Glomerular visceral epithelial cell (primary cell): ENCODE measurements around the gene CELSR1.

Experiments used
- DNase-seq: peaks from one replicate; pipeline ENCODE4 v3.0.0-alpha.2; 2016; ENCODE audit errors: extremely low spot score

CELSR1 gene

GRCh38 chr22:46458525-46458924 is 78.9 kb downstream of the CELSR1 start:
- DNase-seq, result no peak

GRCh38 chr22:46457502-46458488 is 79.6 kb downstream of the CELSR1 start:
- peak; percentile 90 for DNase-seq

- no peak for DNase-seq
These were observed 80.6 kb downstream of the CELSR1 start for GRCh38 chr22:46456818-46457163.

DNA sequence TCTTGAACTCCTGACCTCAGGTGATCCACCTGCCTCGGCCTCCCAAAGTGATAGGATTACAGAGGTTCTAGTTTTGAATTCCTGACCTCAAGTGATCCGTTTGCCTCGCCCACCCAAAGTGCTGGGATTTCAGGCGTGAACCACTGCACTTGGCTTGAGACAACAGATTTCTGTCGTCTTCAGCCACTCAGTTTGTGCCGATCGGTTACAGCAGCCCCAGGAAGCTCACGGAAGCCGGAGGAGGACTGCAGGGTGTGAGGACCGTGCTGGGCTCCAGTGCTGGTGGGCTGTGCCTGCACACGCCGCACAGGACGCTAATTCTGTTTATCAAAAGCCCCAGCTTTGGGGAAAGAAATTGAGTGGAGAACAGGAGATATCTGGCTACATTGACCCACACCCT is 82.0 kb downstream of the CELSR1 start:
- DNase-seq, result no peak

DNA sequence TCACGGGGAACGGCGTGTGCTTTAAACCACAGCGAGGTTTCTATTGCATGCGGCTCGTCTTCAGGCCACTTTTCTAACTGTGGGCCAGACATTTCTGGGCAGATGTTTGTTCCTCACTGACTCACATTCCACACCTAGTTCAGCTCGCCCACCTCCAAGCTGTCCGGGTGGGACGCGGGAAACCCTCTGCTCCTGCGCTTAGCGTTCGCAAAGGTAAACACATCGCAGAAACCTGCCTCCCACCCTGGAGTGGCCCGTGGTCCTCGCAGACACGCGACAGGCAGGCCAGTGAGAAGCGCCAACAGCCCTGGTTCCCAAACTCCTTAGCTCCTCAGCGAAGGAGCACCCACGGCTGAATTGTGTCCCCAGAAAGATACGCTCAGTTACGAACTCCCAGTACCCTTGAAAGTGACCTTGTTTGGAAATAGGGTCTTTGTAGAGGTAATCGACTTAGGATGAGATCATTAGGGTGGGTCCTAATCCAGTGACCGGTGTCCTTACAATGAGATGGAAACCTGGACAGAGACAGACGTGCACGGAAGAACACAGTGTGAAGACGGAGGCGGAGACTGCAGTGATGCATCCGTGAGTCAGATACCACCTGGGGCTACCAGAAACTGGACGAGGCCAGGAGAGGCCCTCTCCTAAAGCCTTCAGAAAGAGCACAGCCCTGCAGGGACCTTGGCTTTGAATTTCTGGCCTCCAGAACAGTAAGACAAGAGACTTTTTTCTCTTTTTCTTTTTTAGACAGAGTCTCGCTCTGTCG is 82.7 kb downstream of the CELSR1 start:
- DNase-seq, result peak; percentile 50

DNA sequence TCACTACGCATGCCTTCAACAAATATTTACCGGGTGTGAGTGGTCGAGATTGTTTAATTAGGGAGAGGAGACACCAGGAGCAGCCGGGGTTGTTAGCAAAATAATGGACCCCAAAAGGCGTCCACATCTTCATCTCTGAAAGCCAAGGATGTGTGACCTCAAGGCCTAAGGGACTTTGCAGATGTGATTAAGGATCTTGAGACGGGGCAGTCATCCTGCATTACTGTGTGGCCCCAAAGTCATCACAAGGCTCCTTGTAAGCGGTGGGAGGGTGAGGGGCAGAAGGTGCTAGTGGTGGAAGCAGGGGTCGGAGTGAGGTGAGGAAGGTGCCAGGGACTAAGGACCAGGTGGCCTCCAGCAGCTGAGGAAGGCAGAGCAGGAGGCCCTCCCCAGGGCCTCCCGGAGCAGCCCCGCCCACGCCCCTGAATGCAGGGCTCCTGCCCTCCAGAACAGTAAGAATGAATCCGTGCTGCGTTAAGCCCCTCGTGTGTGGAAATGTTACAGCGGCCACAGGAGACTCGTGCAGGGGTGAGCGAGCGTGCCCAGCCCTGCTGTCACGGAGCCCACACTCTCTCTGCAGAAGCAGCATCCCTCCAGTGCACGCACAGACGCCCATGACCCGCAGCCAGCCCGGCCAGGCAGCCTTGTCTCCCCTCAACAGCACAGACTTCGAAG is 83.5 kb downstream of the CELSR1 start:
- DNase-seq, result no peak

DNA sequence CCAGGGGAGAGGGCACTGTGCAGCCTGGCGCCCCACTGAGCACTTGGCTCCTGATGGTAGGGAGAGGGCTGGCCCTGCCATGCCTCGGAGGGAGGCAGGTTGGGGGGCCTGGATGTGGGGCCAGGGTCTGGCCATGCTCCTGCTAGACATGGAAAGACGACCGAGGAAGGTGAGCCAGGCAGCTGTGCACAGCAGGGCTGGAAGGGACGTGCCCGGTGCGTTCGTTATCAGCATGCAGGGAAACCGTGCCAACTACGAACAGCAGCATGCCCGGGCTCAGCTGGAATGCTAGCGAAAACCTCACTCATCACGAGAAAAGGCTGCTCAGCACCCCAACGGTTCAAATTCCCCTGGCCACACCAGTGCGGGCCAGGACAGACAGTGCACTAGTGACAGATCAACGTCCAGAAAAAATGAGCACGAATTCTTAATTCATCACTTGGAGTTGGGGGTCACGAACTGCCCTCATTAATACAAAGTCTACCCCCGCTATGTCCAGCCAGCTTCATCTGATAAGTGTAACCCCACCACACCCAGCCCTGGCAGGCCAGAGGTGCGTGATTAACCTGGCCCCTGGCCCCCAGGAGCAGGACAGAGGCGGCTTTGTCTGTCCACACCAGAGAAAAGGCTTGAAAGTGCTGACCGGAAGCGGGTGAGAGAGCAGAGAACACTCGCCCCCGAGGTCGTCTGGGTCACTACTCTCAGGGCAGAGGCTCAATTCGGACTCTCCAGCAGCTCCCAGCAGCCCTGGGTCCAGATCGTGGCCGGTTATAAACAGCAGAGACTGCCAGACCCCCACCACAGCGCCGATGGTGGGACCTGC is 84.2 kb downstream of the CELSR1 start:
- no peak for DNase-seq

- no peak for DNase-seq
These were observed 85.0 kb downstream of the CELSR1 start for GRCh38 chr22:46452195-46453005.

GRCh38 chr22:46451741-46452140 is 85.7 kb downstream of the CELSR1 start:
- DNase-seq, result no peak

- no peak for DNase-seq
These were observed 86.4 kb downstream of the CELSR1 start for GRCh38 chr22:46450931-46451561.

- DNase-seq, result no peak
These were observed 87.3 kb downstream of the CELSR1 start for GRCh38 chr22:46449974-46450745.

DNA sequence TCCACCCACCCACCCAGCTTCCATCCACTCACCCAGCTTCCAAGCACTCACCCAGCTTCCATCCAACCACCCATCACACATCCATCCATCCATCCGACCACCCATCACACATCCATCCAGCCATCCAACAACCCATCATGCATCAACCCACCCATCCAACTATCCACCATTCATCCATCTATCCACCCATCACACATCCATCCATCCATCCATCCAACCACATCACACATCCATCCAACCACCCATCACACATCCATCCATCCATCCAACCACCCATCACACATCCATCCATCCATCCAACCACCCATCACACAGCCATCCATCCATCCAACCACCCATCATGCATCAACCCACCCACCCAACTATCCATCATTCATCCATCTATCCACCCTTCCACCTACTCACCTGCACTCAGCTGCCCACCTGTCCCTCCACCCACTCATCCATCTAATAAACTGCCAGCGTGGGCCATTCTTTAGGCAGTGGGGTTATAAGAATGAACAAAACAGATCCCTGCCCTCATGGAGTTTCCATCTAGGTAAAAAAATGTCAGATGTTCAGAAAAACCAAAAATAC is 88.2 kb downstream of the CELSR1 start:
- DNase-seq, result no peak

DNA sequence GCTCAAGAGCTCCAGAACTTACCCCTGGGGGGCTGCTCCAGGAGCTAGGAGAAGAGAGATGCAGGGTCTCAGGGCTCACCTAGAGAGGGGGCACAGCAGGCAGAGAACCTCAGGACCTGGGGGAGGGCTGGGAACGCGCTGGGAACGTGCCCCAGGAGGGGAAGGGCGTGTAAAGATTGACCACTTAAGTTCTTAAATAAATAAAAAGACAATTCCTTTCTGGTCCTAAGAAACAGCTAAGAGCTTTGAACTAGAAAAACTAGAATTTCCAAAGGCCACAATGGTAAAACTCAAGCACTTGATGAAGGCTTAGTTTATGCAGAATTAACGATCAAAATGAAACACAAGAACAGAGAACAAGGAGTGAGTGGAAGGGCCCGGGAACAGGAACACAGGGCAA is 89.1 kb downstream of the CELSR1 start:
- no peak for DNase-seq

DNA sequence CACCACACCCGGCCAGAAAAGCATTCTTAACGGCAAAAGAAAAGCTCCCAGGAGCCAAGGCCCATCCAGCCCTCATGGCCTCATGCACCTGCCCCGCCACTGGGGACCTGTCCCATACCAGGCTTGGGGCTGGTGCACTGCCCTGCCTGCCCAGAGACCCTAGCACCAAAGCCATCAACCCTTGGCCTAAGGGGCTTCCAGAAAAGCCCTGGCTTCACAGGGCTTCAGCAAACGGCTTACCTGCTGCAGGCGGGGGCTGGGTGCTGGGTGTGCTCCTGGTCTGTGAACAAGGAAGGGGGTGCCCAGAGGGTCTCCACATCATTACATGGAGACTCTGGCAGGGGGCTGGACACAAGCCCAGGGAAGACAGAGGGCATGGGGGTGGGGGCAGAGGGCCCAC is 89.5 kb downstream of the CELSR1 start:
- DNase-seq, result no peak

GRCh38 chr22:46446799-46447198 is 90.6 kb downstream of the CELSR1 start:
- no peak for DNase-seq

DNA sequence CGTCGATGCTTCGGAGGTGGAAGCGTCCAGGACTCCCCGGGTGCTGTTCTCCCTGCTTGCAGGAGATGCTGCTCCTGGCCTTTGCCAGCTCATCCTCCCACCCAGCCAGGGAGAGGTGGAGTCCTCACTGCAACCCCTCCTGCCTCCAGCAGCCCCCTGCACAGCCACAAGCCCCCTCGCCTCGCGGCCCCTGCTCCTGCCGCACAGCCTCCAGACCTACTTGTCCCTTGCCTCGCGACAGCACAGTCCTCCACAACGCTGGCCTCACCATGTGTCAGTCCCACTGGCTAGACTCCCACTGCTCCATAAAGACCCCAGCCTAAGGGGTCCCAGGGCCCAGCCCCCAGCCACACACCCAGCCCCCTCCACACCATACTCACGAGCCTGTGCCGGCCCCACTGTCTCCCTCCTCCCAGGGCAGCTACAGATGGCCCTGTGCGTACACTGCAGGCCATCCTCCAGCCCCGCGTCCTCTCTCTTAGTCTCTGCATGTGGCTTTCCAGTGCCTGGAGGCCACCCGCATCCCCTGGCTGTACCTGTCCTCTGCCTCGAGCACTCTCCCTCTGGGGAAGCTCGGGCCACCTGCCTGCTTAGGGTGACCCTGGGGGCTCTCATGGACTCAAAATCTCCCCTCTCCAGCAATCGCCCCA is 91.5 kb downstream of the CELSR1 start:
- no peak for DNase-seq

- no peak for DNase-seq
These were observed 93.0 kb downstream of the CELSR1 start for GRCh38 chr22:46444390-46444854.

DNA sequence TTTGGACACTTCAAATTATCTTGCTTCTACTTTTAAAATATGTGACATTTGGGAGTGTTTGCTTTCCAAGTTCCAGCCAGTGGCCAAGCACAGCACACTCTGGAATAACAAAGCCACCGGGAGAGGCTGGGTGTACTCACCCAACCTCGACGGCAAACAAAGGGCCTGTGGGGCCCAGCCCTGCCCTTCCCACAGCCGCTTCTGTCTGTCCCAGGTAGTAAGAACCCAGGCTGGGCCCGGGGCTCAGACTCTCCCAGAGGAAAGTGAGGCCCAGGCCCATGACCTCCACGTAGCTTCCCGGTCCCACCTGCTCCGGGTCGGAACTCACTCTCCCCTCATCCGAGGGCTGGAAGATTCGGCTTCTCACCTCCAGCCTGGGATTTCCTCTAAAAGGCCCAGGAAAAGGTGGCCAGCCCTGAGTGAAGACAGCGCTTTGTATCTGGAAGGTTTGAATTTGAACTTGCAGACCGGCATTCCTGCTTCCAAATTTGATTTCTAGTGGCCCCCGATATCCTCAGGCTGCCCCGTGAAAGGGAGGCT is 93.5 kb downstream of the CELSR1 start:
- no peak for DNase-seq
